GM12878 (cell line): ENCODE data around the gene PLXND1. TPM values are rescaled to one million over a fixed set of nuclear protein-coding genes. Genes with fewer than 3 reads are reported as not detected.

ENCODE experiments used
- ATAC-seq: fragments of 200-7000 bp; cut with Tn5 transposase; 3 replicates; pipeline ENCODE4 v1.9.1; 2020; ENCODE audit warnings: mild to moderate bottlenecking, moderate library complexity
- BruUV-seq: library from RNA; stranded (reverse); fragments of 400-500 nt; replicated peaks from 2 replicates; lab custom pipeline; 2021; lab: Mats Ljungman, UMichigan
- CTCF ChIA-PET: fragments of 300-600 bp; sonication (Branson Sonifier 250); formaldehyde crosslinking; extraction: SDS; loops from one replicate; lab custom pipeline; 2021; ENCODE audit warnings: inconsistent platforms; lab: Yijun Ruan, JAX
- POLR2A ChIA-PET: fragments of 350-600 bp; formaldehyde crosslinking; extraction: SDS; loops from one replicate; lab custom pipeline; 2021; ENCODE audit warnings: inconsistent platforms; lab: Charles Lee
- RAD21 ChIA-PET: fragments of 300-600 bp; sonication (Branson Sonifier 250); formaldehyde crosslinking; loops from one replicate; lab custom pipeline; 2023; ENCODE audit warnings: antibody characterized with exemption; ENCODE audit not compliant: unreplicated experiment; lab: Charles Lee
- SMC1A ChIA-PET: fragments of 300-600 bp; sonication (Branson Sonifier 250); formaldehyde crosslinking; loops from one replicate; lab custom pipeline; 2023; ENCODE audit not compliant: unreplicated experiment, uncharacterized antibody; lab: Charles Lee
- DNase-seq: peaks from one replicate; pipeline ENCODE4 v3.0.0-alpha.2; 2011; ENCODE audit warnings: low read depth, low spot score
- FAIRE-seq: peaks from 3 replicates; lab custom pipeline; 2011; peaks lifted over from hg19 to GRCh38; lab: Jason Lieb, UNC
- H2AFZ ChIP-seq: 2 replicates; pipeline ENCODE4 v1.6.0; 2011; ENCODE audit warnings: low read depth, low read length, control low read depth; ENCODE audit not compliant: control insufficient read depth
- H3K27ac ChIP-seq: 2 replicates; pipeline ENCODE4 v1.5.1; 2011; ENCODE audit warnings: control low read depth; ENCODE audit not compliant: control insufficient read depth, insufficient read depth
- H3K27me3 ChIP-seq, 2 experiments: replicated peaks in 1 of 2; 2 replicates each; pipeline versions ENCODE4 v1.6.0 to v1.6.1; 2011; ENCODE audit warnings: low read length in 1 of 2; ENCODE audit not compliant: control insufficient read depth in 2 of 2, insufficient read depth in 2 of 2
- H3K36me3 ChIP-seq, 2 experiments: 2 replicates each; pipeline ENCODE4 v1.5.1; 2011; ENCODE audit warnings: low read length in 1 of 2; ENCODE audit not compliant: control insufficient read depth in 2 of 2, insufficient read depth in 2 of 2
- H3K4me1 ChIP-seq: 2 replicates; pipeline ENCODE4 v1.6.1; 2011; ENCODE audit warnings: mild to moderate bottlenecking, low read length, moderate library complexity, mixed read lengths; ENCODE audit not compliant: control insufficient read depth, insufficient read depth
- H3K4me2 ChIP-seq: 2 replicates; pipeline ENCODE4 v1.6.0; 2011; ENCODE audit warnings: control low read depth; ENCODE audit not compliant: control insufficient read depth, insufficient read depth
- H3K4me3 ChIP-seq: fragments of 200-600 bp; sonication (generic); 2 replicates; pipeline ENCODE4 v1.5.1; 2016
- H3K79me2 ChIP-seq: 2 replicates; pipeline ENCODE4 v1.6.0; 2011; ENCODE audit warnings: low read length; ENCODE audit not compliant: control insufficient read depth, insufficient read depth
- H3K9ac ChIP-seq: 2 replicates; pipeline ENCODE4 v1.8.0; 2011; ENCODE audit warnings: low read length, control low read depth, mixed read lengths; ENCODE audit not compliant: control insufficient read depth, insufficient read depth
- H3K9me3 ChIP-seq: replicated peaks from 3 replicates; pipeline ENCODE4 v1.5.1; 2011; ENCODE audit warnings: mild to moderate bottlenecking, low read length; ENCODE audit not compliant: control insufficient read depth, insufficient read depth
- H4K20me1 ChIP-seq: 2 replicates; pipeline ENCODE4 v1.6.0; 2011; ENCODE audit not compliant: control insufficient read depth, insufficient read depth
- BRCA1 ChIP-seq: IDR thresholded peaks from 2 replicates; pipeline ENCODE4 v1.6.1; 2011; ENCODE audit warnings: low read depth, low read length, improper control_type of control experiment
- DPF2 ChIP-seq: fragments of 450-650 bp; IDR thresholded peaks from 2 replicates; pipeline ENCODE4 v1.6.1; 2017; ENCODE audit warnings: mild to moderate bottlenecking
- EP300 ChIP-seq, 2 experiments: fragments of 150-350 bp in 1 of 2; IDR thresholded peaks; 2 replicates each; pipeline ENCODE4 v1.6.1; 2011 to 2012; ENCODE audit warnings: low read depth in 2 of 2, low read length in 2 of 2, borderline replicate concordance in 1 of 2, improper control_type of control experiment in 1 of 2, inconsistent platforms in 1 of 2; ENCODE audit not compliant: control insufficient read depth in 1 of 2
- ETV6 ChIP-seq, 2 experiments: fragments of 450-650 bp in 1 of 2; IDR thresholded peaks in 1 of 2; conservative IDR thresholded peaks in 1 of 2; 2 replicates each; pipeline ENCODE4 v1.6.1; 2014; ENCODE audit warnings: antibody characterized with exemption in 1 of 2, borderline replicate concordance in 1 of 2, low read depth in 1 of 2, mild to moderate bottlenecking in 1 of 2, moderate library complexity in 1 of 2
- POLR2A ChIP-seq: IDR thresholded peaks from 2 replicates; pipeline ENCODE4 v1.6.1; 2011; ENCODE audit warnings: low read depth, mild to moderate bottlenecking, low read length
- POLR2AphosphoS2 ChIP-seq: IDR thresholded peaks from 2 replicates; pipeline ENCODE4 v1.6.1; 2011; ENCODE audit warnings: low read depth, mild to moderate bottlenecking, low read length, improper control_type of control experiment, moderate library complexity
- STAT3 ChIP-seq: IDR thresholded peaks from 2 replicates; pipeline ENCODE4 v1.6.1; 2011; ENCODE audit warnings: low read depth, low read length, improper control_type of control experiment
- TCF3 ChIP-seq: IDR thresholded peaks from 2 replicates; pipeline ENCODE4 v1.6.1; 2012; ENCODE audit warnings: low read depth, mild to moderate bottlenecking, low read length, borderline replicate concordance; ENCODE audit not compliant: insufficient read depth
- USF1 ChIP-seq: IDR thresholded peaks from 2 replicates; pipeline ENCODE4 v1.6.1; 2011; ENCODE audit warnings: borderline replicate concordance, low read depth, mild to moderate bottlenecking, moderate library complexity, mixed read lengths, low read length; ENCODE audit not compliant: insufficient read depth; ENCODE audit errors: extremely low read length
- WGBS: methylation state at CpG from one replicate; pipeline ENCODE4 v1.1.6; 2016; ENCODE audit warnings: low lambda C conversion rate; ENCODE audit not compliant: insufficient replicate concordance, insufficient coverage; ENCODE audit errors: missing lambda C conversion rate; 5-methylcytosine and 5-hydroxymethylcytosine counted together
- in situ Hi-C: fragments of 300-500 bp; cut with MboI; formaldehyde crosslinking; loops from 9 replicates; pipeline ENCODE4 v1.14.3; 2018; ENCODE audit warnings: mixed read lengths
- intact Hi-C: fragments of 100-400 bp; cut with micrococcal nuclease; formaldehyde crosslinking; loops from one replicate; pipeline ENCODE4 v1.14.2; 2022; ENCODE audit not compliant: unreplicated experiment
- polyA plus RNA-seq, 11 experiments: library from polyadenylated mRNA; depleted of rRNA in 4 of 11; unstranded in 6 of 11; stranded (reverse) in 5 of 11; fragments of >200 nt; fragmentation: Nextera tagmentation in 4 of 11; fragmentation: Illumina TruSeq in 1 of 11; extraction: Ambion mirVana in 4 of 11; extraction: Trizol in 1 of 11; gene quantifications; 1 replicate in 1 of 11; 2 replicates in 10 of 11; pipeline versions ENCODE4 v1.2.1 to v1.2.3, GENCODE V29; 2011 to 2016; ENCODE audit warnings: inconsistent platforms in 2 of 11, missing spikeins in 2 of 11, low read depth in 1 of 11
- total RNA-seq, 4 experiments: library from RNA; depleted of rRNA in 3 of 4; stranded (reverse); fragments of >200 nt in 3 of 4; fragmentation: Illumina TruSeq in 1 of 4; extraction: Trizol in 1 of 4; gene quantifications; 2 replicates each; pipeline versions ENCODE4 v1.2.1 to v1.2.3, GENCODE V29; 2013 to 2021
- TF ChIP-seq, protein P1 (sequence below): IDR thresholded peaks from 2 replicates; pipeline ENCODE4 v1.6.1; 2011; ENCODE audit warnings: low read depth, low read length, improper control_type of control experiment, borderline replicate concordance

The PLXND1 gene
- total and polyA plus RNA-seq, 10 of the 15 experiments (the other 5 are each of a cell fraction or from before 2014, with no cell fraction given): 0.01 to 2.3 (median 0.72) TPM; not detected in 7

DNA sequence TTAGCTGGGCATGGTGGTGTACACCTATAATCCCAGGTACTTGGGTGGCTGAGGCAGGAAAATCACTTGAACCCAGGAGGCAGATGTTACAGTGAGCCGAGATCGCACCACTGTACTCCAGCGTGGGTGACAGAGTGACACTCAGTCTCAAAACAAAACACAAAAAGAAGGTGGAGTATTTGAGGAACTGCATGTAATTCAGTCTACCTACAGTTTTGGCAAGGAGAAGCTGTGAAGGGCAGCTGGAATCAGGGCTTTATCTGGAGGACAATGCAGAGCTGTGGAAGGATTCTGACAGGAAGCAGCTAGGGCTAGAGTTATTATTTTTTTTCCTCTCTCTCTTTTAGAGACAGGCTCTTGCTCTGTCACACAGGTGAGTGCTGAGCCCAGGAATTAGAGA is 56.7 kb downstream of the PLXND1 start (continued):
- TF ChIP-seq USF1: no peak
- TF ChIP-seq POLR2AphosphoS2: no peak
- no peak for TF ChIP-seq STAT3
- TF ChIP-seq POLR2A: no peak
- no peak for TF ChIP-seq BRCA1
- no peak for TF ChIP-seq ETV6 (conservative IDR thresholded peaks at IDR 0.05 in 1 of 2, IDR thresholded peaks at IDR 0.05 in 1 of 2; ENCODE audit: borderline replicate concordance in 1 of 2, low read depth in 1 of 2)
- no peak for TF ChIP-seq EP300 (IDR thresholded peaks at IDR 0.05; ENCODE audit: borderline replicate concordance in 1 of 2, control insufficient read depth in 1 of 2, low read depth in 2 of 2, low read length in 2 of 2)
- TF ChIP-seq, protein P1, sequence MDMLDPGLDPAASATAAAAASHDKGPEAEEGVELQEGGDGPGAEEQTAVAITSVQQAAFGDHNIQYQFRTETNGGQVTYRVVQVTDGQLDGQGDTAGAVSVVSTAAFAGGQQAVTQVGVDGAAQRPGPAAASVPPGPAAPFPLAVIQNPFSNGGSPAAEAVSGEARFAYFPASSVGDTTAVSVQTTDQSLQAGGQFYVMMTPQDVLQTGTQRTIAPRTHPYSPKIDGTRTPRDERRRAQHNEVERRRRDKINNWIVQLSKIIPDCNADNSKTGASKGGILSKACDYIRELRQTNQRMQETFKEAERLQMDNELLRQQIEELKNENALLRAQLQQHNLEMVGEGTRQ: no peak
- TF ChIP-seq TCF3: no peak

- ChIA-PET CTCF (no interaction called here), POLR2A (no interaction called here), RAD21 (no interaction called here), SMC1A (interaction anchor here (1.2 kb wide), 1 partner anchor 106 kb away, joined by 3 read pairs; no protein-coding TSS in a partner anchor)
- Histone ChIP-seq H3K4me2 (no peak overlapping the region), H3K27ac (no peak overlapping the region), H3K36me3 (no peaks in the 10 kb centered on the region), H3K79me2 (no peaks in the 10 kb centered on the region), H3K27me3 (peaks cover 2 to 7% of the 10 kb centered on the region in 2 experiments; a peak in 3 of 4 replicates), H3K9me3 (no peaks in the 10 kb centered on the region), H4K20me1 (no peaks in the 10 kb centered on the region), H3K4me1 (no peaks in the 10 kb centered on the region), H3K4me3 (no peak overlapping the region), H2AFZ (no peak overlapping the region), H3K9ac (no peak overlapping the region)
- intact Hi-C loops (no loop called here), in situ Hi-C loops (no loop called here)
- ATAC-seq (no peak), DNase-seq (no peak), FAIRE-seq (no peak)
- TF ChIP-seq ETV6 (conservative IDR thresholded peaks at IDR 0.05 in 1 of 2, IDR thresholded peaks at IDR 0.05 in 1 of 2; ENCODE audit: borderline replicate concordance in 1 of 2, low read depth in 1 of 2) (no peak), DPF2 (no peak), POLR2A (no peak), STAT3 (no peak)
- no TSS peak for BruUV-seq
- WGBS: 63% methylated on average over 18 of the region's 18 CpGs
Measured at GRCh38 chr3:129549006-129549800, 57.3 kb downstream of the PLXND1 start.
